ENCODE data around the gene CENPV.

GRCh38 chr17:16349431-16349830, 3.8 kb downstream of the CENPV start:
- TF ChIP-seq CTCF (IDR thresholded peaks at IDR 0.05) (no peak), POLR2A (IDR thresholded peaks at IDR 0.05) (no peak)

All from uterus (tissue), 2 donors.